Measurements from ENCODE around the gene TESMIN. TPM values are rescaled to one million over a fixed set of nuclear protein-coding genes. Genes with fewer than 3 reads are reported as not detected.

TESMIN gene
- total RNA-seq, 1 donor from 2014 or later, result 2.4 TPM

GRCh38 chr11:68761801-68762200, 10.5 kb upstream of the TESMIN start:
- no peak for TF ChIP-seq CTCF (IDR thresholded peaks at IDR 0.05; ENCODE audit: insufficient read depth, low read length, severe bottlenecking)

GRCh38 chr11:68759991-68760390, 8.7 kb upstream of the TESMIN start:
- no peak for TF ChIP-seq CTCF (IDR thresholded peaks at IDR 0.05; ENCODE audit: insufficient read depth, low read length, severe bottlenecking)
- Histone ChIP-seq H3K4me3 (ENCODE audit: low read depth, low read length) (no peak overlapping the region), H3K36me3 (ENCODE audit: control insufficient read depth, insufficient read depth, low read length) (peaks cover 1% of the 10 kb centered on the region), H3K27me3 (ENCODE audit: control insufficient read depth, insufficient read depth, low read length) (no peaks in the 10 kb centered on the region)
- FAIRE-seq (no peak), DNase-seq (ENCODE audit: low read depth) (no peak)

More at GRCh38 chr11:68761801-68762200, 10.5 kb upstream of the TESMIN start:
- H3K4me3 ChIP-seq (ENCODE audit: low read depth, low read length), result no peak overlapping the region
- H3K36me3 ChIP-seq (ENCODE audit: control insufficient read depth, insufficient read depth, low read length), result peaks cover 1% of the 10 kb centered on the region
- H3K27me3 ChIP-seq (ENCODE audit: control insufficient read depth, insufficient read depth, low read length), result no peaks in the 10 kb centered on the region
- DNase-seq (ENCODE audit: low read depth) (no peak), FAIRE-seq (no peak)

GRCh38 chr11:68757711-68758110, 6.4 kb upstream of the TESMIN start:
- no peak for TF ChIP-seq CTCF (IDR thresholded peaks at IDR 0.05; ENCODE audit: insufficient read depth, low read length, severe bottlenecking)

GRCh38 chr11:68756171-68756766, 4.9 kb upstream of the TESMIN start:
- no peak for TF ChIP-seq CTCF (IDR thresholded peaks at IDR 0.05; ENCODE audit: insufficient read depth, low read length, severe bottlenecking)
- FAIRE-seq (no peak), DNase-seq (ENCODE audit: low read depth) (no peak)
- Histone ChIP-seq H3K4me3 (ENCODE audit: low read depth, low read length) (no peak overlapping the region), H3K36me3 (ENCODE audit: control insufficient read depth, insufficient read depth, low read length) (peaks cover 1% of the 10 kb centered on the region), H3K27me3 (ENCODE audit: control insufficient read depth, insufficient read depth, low read length) (no peaks in the 10 kb centered on the region)

More at GRCh38 chr11:68757711-68758110, 6.4 kb upstream of the TESMIN start:
- Histone ChIP-seq H3K36me3 (ENCODE audit: control insufficient read depth, insufficient read depth, low read length) (peaks cover 1% of the 10 kb centered on the region), H3K27me3 (ENCODE audit: control insufficient read depth, insufficient read depth, low read length) (no peaks in the 10 kb centered on the region), H3K4me3 (ENCODE audit: low read depth, low read length) (no peak overlapping the region)
- no peak for FAIRE-seq
- no peak for DNase-seq (ENCODE audit: low read depth)

GRCh38 chr11:68753300-68753699, 2.0 kb upstream of the TESMIN start:
- Histone ChIP-seq H3K4me3 (ENCODE audit: low read depth, low read length) (no peak overlapping the region), H3K27me3 (ENCODE audit: control insufficient read depth, insufficient read depth, low read length) (no peaks in the 10 kb centered on the region), H3K36me3 (ENCODE audit: control insufficient read depth, insufficient read depth, low read length) (no peaks in the 10 kb centered on the region)
- no peak for TF ChIP-seq CTCF (IDR thresholded peaks at IDR 0.05; ENCODE audit: insufficient read depth, low read length, severe bottlenecking)
- DNase-seq (ENCODE audit: low read depth) (no peak), FAIRE-seq (no peak)

GRCh38 chr11:68751004-68751325, 355 bp downstream of the TESMIN start:
- Histone ChIP-seq H3K27me3 (ENCODE audit: control insufficient read depth, insufficient read depth, low read length) (no peaks in the 10 kb centered on the region), H3K36me3 (ENCODE audit: control insufficient read depth, insufficient read depth, low read length) (peaks cover 2% of the 10 kb centered on the region), H3K4me3 (ENCODE audit: low read depth, low read length) (peak overlapping the region; percentile 47)
- no peak for TF ChIP-seq CTCF (IDR thresholded peaks at IDR 0.05; ENCODE audit: insufficient read depth, low read length, severe bottlenecking)
- no peak for FAIRE-seq
- no peak for DNase-seq (ENCODE audit: low read depth)
